ENCODE measurements around the gene KLRK1.
"Not testable (repeated sequence)": the region's sequence is repeated elsewhere in the genome, so short reads cannot be mapped to it uniquely, and the experiment has no call there.

Gene KLRK1

GRCh38 chr12:10389904-10390303 lies at the start of gene KLRK1:
Gene KLRK1, minus strand, starts transcription at chr12:10390041. Its CDS starts 1,231 bp downstream, at chr12:10388810.
- DNase-seq (ENCODE audit: extremely low read depth, low read depth): no peak
- H3K4me3 ChIP-seq (replicated peaks; ENCODE audit: low read depth, low read length): no peak within 1 kb of the TSS
- TF ChIP-seq CTCF (IDR thresholded peaks at IDR 0.05; ENCODE audit: low read depth, low read length, missing control alignments): no peak

- DNase-seq (ENCODE audit: extremely low read depth, low read depth); H3K4me3 ChIP-seq (replicated peaks; ENCODE audit: low read depth, low read length): not testable (repeated sequence)
Observed at GRCh38 chr12:10437601-10438000, 47.8 kb upstream of the KLRK1 start.

GRCh38 chr12:10435816-10436215 lies 46.0 kb upstream of the KLRK1 start, which contains the start of gene KLRC2:
Gene KLRC2, minus strand, starts transcription at chr12:10436010. Its CDS starts 24 bp downstream, at chr12:10435986.
- not testable (repeated sequence) for DNase-seq (ENCODE audit: extremely low read depth, low read depth); H3K4me3 ChIP-seq (replicated peaks; ENCODE audit: low read depth, low read length)

- H3K4me3 ChIP-seq (replicated peaks; ENCODE audit: low read depth, low read length); DNase-seq (ENCODE audit: extremely low read depth, low read depth): not testable (repeated sequence)
Observed at GRCh38 chr12:10430623-10431022, 40.8 kb upstream of the KLRK1 start.

GRCh38 chr12:10425938-10426337 lies 36.1 kb upstream of the KLRK1 start:
- H3K4me3 ChIP-seq (replicated peaks; ENCODE audit: low read depth, low read length): not testable (repeated sequence)

GRCh38 chr12:10424260-10424899 lies 34.5 kb upstream of the KLRK1 start:
- DNase-seq (ENCODE audit: extremely low read depth, low read depth); H3K4me3 ChIP-seq (replicated peaks; ENCODE audit: low read depth, low read length): not testable (repeated sequence)

More at GRCh38 chr12:10425938-10426337, 36.1 kb upstream of the KLRK1 start:
- not testable (repeated sequence) for DNase-seq (ENCODE audit: extremely low read depth, low read depth)

- H3K4me3 ChIP-seq (replicated peaks; ENCODE audit: low read depth, low read length); DNase-seq (ENCODE audit: extremely low read depth, low read depth): not testable (repeated sequence)
Observed at GRCh38 chr12:10422159-10422558, 32.3 kb upstream of the KLRK1 start.

- not testable (repeated sequence) for DNase-seq (ENCODE audit: extremely low read depth, low read depth); H3K4me3 ChIP-seq (replicated peaks; ENCODE audit: low read depth, low read length)
Observed at GRCh38 chr12:10420334-10420733, 30.5 kb upstream of the KLRK1 start, which contains the start of gene KLRC3. Gene KLRC3, minus strand, starts transcription at chr12:10420595. Its CDS starts 45 bp downstream, at chr12:10420550.

- H3K4me3 ChIP-seq (replicated peaks; ENCODE audit: low read depth, low read length): no peak within 1 kb of the TSS
- no peak for TF ChIP-seq CTCF (IDR thresholded peaks at IDR 0.05; ENCODE audit: low read depth, low read length, missing control alignments)
- no peak for DNase-seq (ENCODE audit: extremely low read depth, low read depth)
Observed at GRCh38 chr12:10409392-10409791, 19.6 kb upstream of the KLRK1 start, which contains the start of gene KLRC4. Gene KLRC4, minus strand, starts transcription at chr12:10409757. Its CDS starts 182 bp downstream, at chr12:10409575.

- TF ChIP-seq CTCF (IDR thresholded peaks at IDR 0.05; ENCODE audit: low read depth, low read length, missing control alignments): no peak
- no peak overlapping the region for H3K4me3 ChIP-seq (replicated peaks; ENCODE audit: low read depth, low read length)
- no peak for DNase-seq (ENCODE audit: extremely low read depth, low read depth)
Observed at GRCh38 chr12:10408842-10409241, 19.0 kb upstream of the KLRK1 start.

- no peak overlapping the region for H3K4me3 ChIP-seq (replicated peaks; ENCODE audit: low read depth, low read length)
- no peak for TF ChIP-seq CTCF (IDR thresholded peaks at IDR 0.05; ENCODE audit: low read depth, low read length, missing control alignments)
- no peak for DNase-seq (ENCODE audit: extremely low read depth, low read depth)
Observed at GRCh38 chr12:10406725-10407124, 16.9 kb upstream of the KLRK1 start.
